HG03097 (cell line): ENCODE data around the gene SLC28A2.

Experiments used
- ATAC-seq: cut with Tn5 transposase; IDR thresholded peaks from one replicate; pipeline ENCODE4 v1.9.1; 2021; ENCODE audit not compliant: unreplicated experiment, low FRiP score

Gene SLC28A2

GRCh38 chr15:45319472-45320214, 67.6 kb downstream of the SLC28A2 start:
- no peak for ATAC-seq

- no peak for ATAC-seq
These were observed 68.7 kb downstream of the SLC28A2 start for GRCh38 chr15:45320581-45321205.

- no peak for ATAC-seq
These were observed 74.2 kb downstream of the SLC28A2 start for GRCh38 chr15:45326280-45326679.

- no peak for ATAC-seq
These were observed 74.7 kb downstream of the SLC28A2 start for GRCh38 chr15:45326741-45327140.
